Karpas-422 (cell line): ENCODE measurements around the gene C11orf91. TPM values are rescaled to one million over a fixed set of nuclear protein-coding genes. Genes with fewer than 3 reads are reported as not detected.

Experiments used
- DNase-seq: peaks from one replicate; pipeline ENCODE4 v3.0.0-alpha.2; 2015
- H2AFZ ChIP-seq: fragments of 200-600 bp; sonication (generic); 2 replicates; pipeline ENCODE4 v1.6.1; 2014; ENCODE audit warnings: antibody characterized with exemption, low read length, mixed read lengths
- H3K27ac ChIP-seq: fragments of 200-600 bp; sonication (generic); 2 replicates; pipeline ENCODE4 v1.5.1; 2014; ENCODE audit warnings: mild to moderate bottlenecking, low read length, moderate library complexity
- H3K27me3 ChIP-seq: fragments of 200-600 bp; sonication (generic); 2 replicates; pipeline ENCODE4 v1.6.1; 2014; ENCODE audit warnings: low read length, mixed read lengths
- H3K36me3 ChIP-seq: fragments of 200-600 bp; sonication (generic); 2 replicates; pipeline ENCODE4 v1.6.1; 2014; ENCODE audit warnings: low read length, mixed read lengths; ENCODE audit not compliant: insufficient read depth
- H3K4me1 ChIP-seq: fragments of 200-600 bp; sonication (generic); 2 replicates; pipeline ENCODE4 v1.6.1; 2014; ENCODE audit warnings: mild to moderate bottlenecking, low read length, mixed read lengths
- H3K4me2 ChIP-seq: fragments of 200-600 bp; sonication (generic); 2 replicates; pipeline ENCODE4 v1.6.1; 2014; ENCODE audit warnings: low read length, low read depth, mild to moderate bottlenecking; ENCODE audit not compliant: poor library complexity, severe bottlenecking
- H3K4me3 ChIP-seq: fragments of 200-600 bp; sonication (generic); 2 replicates; pipeline ENCODE4 v1.5.1; 2014; ENCODE audit warnings: mild to moderate bottlenecking, antibody characterized with exemption, low read length, mixed read lengths
- H3K79me2 ChIP-seq: fragments of 200-600 bp; sonication (generic); 2 replicates; pipeline ENCODE4 v1.6.1; 2014; ENCODE audit warnings: mild to moderate bottlenecking, low read length, mixed read lengths
- H3K9ac ChIP-seq: fragments of 200-600 bp; sonication (generic); 2 replicates; pipeline ENCODE4 v1.6.0; 2014; ENCODE audit warnings: low read length
- H3K9me2 ChIP-seq: fragments of 200-600 bp; sonication (generic), shearing (Covaris generic); replicated peaks from 2 replicates; pipeline ENCODE4 v1.6.0; 2014; ENCODE audit warnings: mild to moderate bottlenecking, low read length, moderate library complexity; ENCODE audit not compliant: insufficient read depth
- H3K9me3 ChIP-seq: fragments of 300-700, 200-600 bp; sonication (generic); 2 replicates; pipeline ENCODE4 v1.6.1; 2014; ENCODE audit warnings: low read length, mixed read lengths
- H4K20me1 ChIP-seq: fragments of 200-600 bp; sonication (generic); 2 replicates; pipeline ENCODE4 v1.6.1; 2014; ENCODE audit warnings: mild to moderate bottlenecking, antibody characterized with exemption, low read length, low read depth; ENCODE audit not compliant: insufficient read depth
- total RNA-seq: library from RNA; depleted of rRNA; stranded (reverse); fragments of >200 nt; shearing (Covaris generic); gene quantifications from 2 replicates; pipeline ENCODE4 v1.2.3, GENCODE V29; 2014; ENCODE audit warnings: low replicate concordance

Gene C11orf91
- total RNA-seq, 1 experiment from 2014 or later, result not detected

GRCh38 chr11:33698921-33699320 is 1.7 kb downstream of the C11orf91 start:
- peaks cover 6% of the 10 kb centered on the region for H3K4me1 ChIP-seq
- no peaks in the 10 kb centered on the region for H3K36me3 ChIP-seq
- H3K27me3 ChIP-seq, result peaks cover 4% of the 10 kb centered on the region; the same call in 1 of the 2 replicates
- no peak overlapping the region for H3K27ac ChIP-seq
- H3K9me2 ChIP-seq, result no peaks in the 10 kb centered on the region
- no peaks in the 10 kb centered on the region for H3K79me2 ChIP-seq
- no peak for DNase-seq
- H2AFZ ChIP-seq, result no peak overlapping the region
- H4K20me1 ChIP-seq, result 0 out of 2 replicates have a peak, but pooled peaks cover 6% of the 10 kb centered on the region
- no peak overlapping the region for H3K4me3 ChIP-seq
- no peak overlapping the region for H3K4me2 ChIP-seq
- no peaks in the 10 kb centered on the region for H3K9me3 ChIP-seq
- H3K9ac ChIP-seq, result no peak overlapping the region

GRCh38 chr11:33697997-33698396 is 2.6 kb downstream of the C11orf91 start:
- Histone ChIP-seq H3K79me2 (no peaks in the 10 kb centered on the region), H3K9me3 (no peaks in the 10 kb centered on the region), H4K20me1 (0 out of 2 replicates have a peak, but pooled peaks cover 6% of the 10 kb centered on the region), H3K9me2 (no peaks in the 10 kb centered on the region), H3K4me3 (no peak overlapping the region), H3K4me2 (no peak overlapping the region), H3K36me3 (no peaks in the 10 kb centered on the region), H3K27me3 (peaks cover 4% of the 10 kb centered on the region; the same call in 1 of the 2 replicates), H3K4me1 (peaks cover 6% of the 10 kb centered on the region), H2AFZ (no peak overlapping the region), H3K9ac (no peak overlapping the region), H3K27ac (no peak overlapping the region)
- no peak for DNase-seq

DNA sequence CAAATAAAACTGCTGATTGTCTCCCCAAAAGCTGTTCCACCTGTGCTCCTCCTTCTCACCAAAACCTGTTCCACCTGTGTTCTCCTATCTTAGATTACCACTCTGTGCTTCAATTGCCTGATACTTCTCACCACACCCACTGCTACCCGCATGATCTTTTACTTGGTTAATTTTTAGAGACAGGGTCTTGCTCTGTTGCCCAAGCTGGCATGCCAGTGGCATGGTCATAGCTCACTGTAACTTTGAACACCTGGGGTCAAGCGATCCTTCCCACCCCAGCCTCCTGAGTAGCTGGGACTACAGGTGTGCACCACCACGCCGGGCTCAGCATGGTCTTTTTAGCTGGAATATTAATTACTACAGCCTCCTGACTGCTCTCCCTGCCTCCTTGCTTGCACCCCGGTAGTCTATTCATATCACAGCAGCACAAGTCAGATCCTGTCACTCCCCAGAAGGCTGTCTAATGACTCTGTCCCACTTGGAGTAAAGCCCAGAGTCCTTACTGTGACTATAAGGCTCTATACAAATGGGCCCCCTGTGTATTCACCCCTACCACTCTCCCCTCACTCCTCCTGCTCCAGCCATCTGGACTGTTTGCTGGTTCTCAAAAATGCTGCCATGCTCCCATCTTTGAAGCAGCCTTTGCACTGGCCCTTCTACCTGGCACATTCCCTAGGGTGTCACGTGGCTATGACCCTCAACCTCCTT is 3.5 kb downstream of the C11orf91 start:
- no peak overlapping the region for H3K4me2 ChIP-seq
- no peak overlapping the region for H2AFZ ChIP-seq
- peaks cover 6% of the 10 kb centered on the region for H3K4me1 ChIP-seq
- no peak overlapping the region for H3K4me3 ChIP-seq
- no peaks in the 10 kb centered on the region for H3K79me2 ChIP-seq
- 0 out of 2 replicates have a peak, but pooled peaks cover 6% of the 10 kb centered on the region for H4K20me1 ChIP-seq
- H3K9ac ChIP-seq, result no peak overlapping the region
- no peak for DNase-seq
- no peak overlapping the region for H3K27ac ChIP-seq
- H3K36me3 ChIP-seq, result no peaks in the 10 kb centered on the region
- H3K9me2 ChIP-seq, result no peaks in the 10 kb centered on the region
- no peaks in the 10 kb centered on the region for H3K9me3 ChIP-seq
- H3K27me3 ChIP-seq, result peaks cover 4% of the 10 kb centered on the region; the same call in 1 of the 2 replicates

GRCh38 chr11:33696411-33696810 is 4.2 kb downstream of the C11orf91 start:
- Histone ChIP-seq H2AFZ (no peak overlapping the region), H4K20me1 (0 out of 2 replicates have a peak, but pooled peaks cover 6% of the 10 kb centered on the region), H3K4me1 (peaks cover 6% of the 10 kb centered on the region), H3K9ac (no peak overlapping the region), H3K4me3 (no peak overlapping the region), H3K27me3 (peaks cover 4% of the 10 kb centered on the region; the same call in 1 of the 2 replicates), H3K27ac (no peak overlapping the region), H3K36me3 (no peaks in the 10 kb centered on the region), H3K79me2 (no peaks in the 10 kb centered on the region), H3K9me3 (no peaks in the 10 kb centered on the region), H3K9me2 (no peaks in the 10 kb centered on the region), H3K4me2 (no peak overlapping the region)
- DNase-seq, result no peak

GRCh38 chr11:33695051-33695566 is 5.5 kb downstream of the C11orf91 start:
- no peaks in the 10 kb centered on the region; the same call in 1 of the 2 replicates for H3K4me1 ChIP-seq
- no peak overlapping the region for H3K9ac ChIP-seq
- H3K79me2 ChIP-seq, result no peaks in the 10 kb centered on the region
- H3K27ac ChIP-seq, result no peak overlapping the region
- H4K20me1 ChIP-seq, result 0 out of 2 replicates have a peak, but pooled peaks cover 6% of the 10 kb centered on the region
- DNase-seq, result no peak
- H3K9me2 ChIP-seq, result no peaks in the 10 kb centered on the region
- H3K4me3 ChIP-seq, result no peak overlapping the region
- no peaks in the 10 kb centered on the region for H3K36me3 ChIP-seq
- no peaks in the 10 kb centered on the region for H3K9me3 ChIP-seq
- no peak overlapping the region for H2AFZ ChIP-seq
- peaks cover 4% of the 10 kb centered on the region; the same call in 1 of the 2 replicates for H3K27me3 ChIP-seq
- no peak overlapping the region for H3K4me2 ChIP-seq

DNA sequence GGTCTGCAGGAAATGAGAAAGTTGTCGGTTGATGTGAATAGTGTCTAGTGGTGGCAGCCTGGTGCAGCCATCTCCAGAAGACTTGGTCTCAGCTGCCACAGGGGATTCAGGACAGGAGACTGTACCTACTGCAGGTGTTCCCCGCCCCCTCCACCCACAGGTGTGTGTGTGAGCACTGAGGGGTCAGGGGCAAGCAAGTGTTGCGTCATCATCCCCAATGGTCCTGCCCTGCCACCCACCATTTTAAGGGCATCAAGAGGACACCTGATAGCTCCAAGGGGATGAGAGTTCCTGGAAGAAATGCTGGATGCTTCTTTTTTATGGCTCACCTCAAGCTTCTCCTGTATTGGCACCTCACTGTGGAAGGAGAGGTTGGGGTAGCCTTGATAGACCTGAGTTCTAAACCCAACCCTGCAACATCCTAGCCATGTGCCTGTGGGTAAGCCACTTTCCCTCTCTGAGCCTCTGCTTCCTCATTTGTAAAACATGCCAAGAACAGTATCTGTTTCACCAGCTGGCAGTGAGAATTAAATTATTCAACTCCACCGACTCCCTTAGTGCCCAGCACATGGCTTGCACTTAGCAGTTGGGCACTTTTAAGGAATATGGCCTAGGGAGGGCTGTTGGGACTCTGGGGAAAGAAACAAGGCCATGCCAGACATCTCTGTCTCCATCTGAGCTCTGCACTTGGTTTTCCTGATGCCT is 6.1 kb downstream of the C11orf91 start:
- Histone ChIP-seq H3K79me2 (no peaks in the 10 kb centered on the region), H3K9me2 (no peaks in the 10 kb centered on the region), H3K4me2 (no peak overlapping the region), H3K4me3 (no peak overlapping the region), H4K20me1 (0 out of 2 replicates have a peak, but pooled peaks cover 3% of the 10 kb centered on the region), H2AFZ (no peak overlapping the region), H3K36me3 (no peaks in the 10 kb centered on the region), H3K27me3 (no peaks in the 10 kb centered on the region), H3K9ac (no peak overlapping the region), H3K4me1 (no peaks in the 10 kb centered on the region), H3K9me3 (no peaks in the 10 kb centered on the region), H3K27ac (no peak overlapping the region)
- DNase-seq, result no peak

DNA sequence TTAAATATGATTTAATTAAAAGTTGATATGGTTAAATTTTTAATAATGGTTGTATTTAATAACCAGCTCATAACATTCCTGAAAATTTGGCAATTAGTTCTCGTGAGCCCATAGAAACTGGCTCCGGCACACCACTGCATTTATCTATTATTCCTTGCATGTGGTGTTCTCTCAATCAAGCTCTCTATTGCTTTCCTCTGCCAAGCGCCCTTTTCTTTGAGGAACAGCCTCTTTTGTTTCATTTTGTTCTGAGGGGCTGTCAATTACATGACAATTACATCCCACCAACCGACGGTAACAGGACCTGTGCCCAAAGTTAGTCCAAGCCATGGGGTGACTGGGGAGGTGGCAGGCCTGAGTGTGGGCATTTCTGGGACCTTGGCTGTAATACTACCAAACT is 8.1 kb downstream of the C11orf91 start:
- DNase-seq, result no peak

DNA sequence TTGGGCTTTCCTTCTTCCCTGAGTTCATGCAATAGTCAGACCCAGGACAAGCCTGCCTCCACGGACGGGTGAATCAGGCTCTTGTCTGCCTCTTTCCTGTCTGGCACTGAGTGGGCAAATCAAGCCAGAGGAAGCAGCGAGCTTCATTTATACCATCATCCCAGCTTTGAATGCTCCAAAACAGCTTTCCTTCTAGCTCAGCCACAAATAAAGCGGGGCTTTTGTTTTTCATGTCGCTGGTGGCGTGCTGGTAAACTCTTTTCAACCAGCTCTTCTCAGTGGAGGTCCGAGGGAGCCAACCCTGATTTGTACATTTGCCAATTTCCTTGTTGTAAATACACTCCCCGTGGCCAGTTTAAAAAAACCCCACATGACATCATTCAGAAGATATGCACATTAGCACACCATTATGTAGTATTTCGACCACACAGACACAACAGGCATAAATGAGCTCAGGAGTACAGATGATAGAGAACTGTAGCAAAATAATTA is 8.6 kb downstream of the C11orf91 start:
- H3K4me3 ChIP-seq, result no peak overlapping the region
- 0 out of 2 replicates have a peak, but pooled peaks cover 3% of the 10 kb centered on the region for H4K20me1 ChIP-seq
- H3K4me1 ChIP-seq, result no peaks in the 10 kb centered on the region
- H2AFZ ChIP-seq, result no peak overlapping the region
- no peaks in the 10 kb centered on the region for H3K27me3 ChIP-seq
- no peaks in the 10 kb centered on the region for H3K9me2 ChIP-seq
- H3K79me2 ChIP-seq, result no peaks in the 10 kb centered on the region
- no peaks in the 10 kb centered on the region for H3K36me3 ChIP-seq
- no peak overlapping the region for H3K9ac ChIP-seq
- H3K9me3 ChIP-seq, result no peaks in the 10 kb centered on the region
- no peak for DNase-seq
- no peak overlapping the region for H3K27ac ChIP-seq
- H3K4me2 ChIP-seq, result no peak overlapping the region

More for the DNA sequence above, 8.1 kb downstream of the C11orf91 start:
- Histone ChIP-seq H3K4me3 (no peak overlapping the region), H3K9me3 (no peaks in the 10 kb centered on the region), H3K79me2 (no peaks in the 10 kb centered on the region), H3K4me2 (no peak overlapping the region), H2AFZ (no peak overlapping the region), H4K20me1 (0 out of 2 replicates have a peak, but pooled peaks cover 3% of the 10 kb centered on the region), H3K27me3 (no peaks in the 10 kb centered on the region), H3K4me1 (no peaks in the 10 kb centered on the region), H3K36me3 (no peaks in the 10 kb centered on the region), H3K27ac (no peak overlapping the region), H3K9ac (no peak overlapping the region), H3K9me2 (no peaks in the 10 kb centered on the region)
